ENCODE results near the gene METTL27.

DNA sequence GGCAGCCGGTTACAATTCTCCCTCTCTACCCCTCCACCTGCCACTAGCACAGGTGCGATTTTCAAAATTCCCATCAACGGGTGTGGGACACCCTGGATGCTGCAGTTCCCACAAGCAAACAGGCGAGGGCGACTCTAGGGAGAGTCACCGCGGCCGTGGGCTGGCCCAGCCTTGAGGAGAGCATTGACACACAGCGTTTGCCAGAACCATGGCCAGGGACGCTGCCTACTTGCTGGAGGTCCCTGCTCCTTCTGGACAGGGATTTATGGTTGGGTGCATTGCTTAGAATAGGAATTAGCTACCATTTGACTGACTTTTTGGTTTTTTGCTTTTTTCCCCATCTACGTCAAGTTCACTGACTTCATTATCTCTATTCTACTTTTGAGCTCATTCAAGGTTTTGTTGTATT, 30.6 kb downstream of the METTL27 start:
- TF ChIP-seq, protein P1, sequence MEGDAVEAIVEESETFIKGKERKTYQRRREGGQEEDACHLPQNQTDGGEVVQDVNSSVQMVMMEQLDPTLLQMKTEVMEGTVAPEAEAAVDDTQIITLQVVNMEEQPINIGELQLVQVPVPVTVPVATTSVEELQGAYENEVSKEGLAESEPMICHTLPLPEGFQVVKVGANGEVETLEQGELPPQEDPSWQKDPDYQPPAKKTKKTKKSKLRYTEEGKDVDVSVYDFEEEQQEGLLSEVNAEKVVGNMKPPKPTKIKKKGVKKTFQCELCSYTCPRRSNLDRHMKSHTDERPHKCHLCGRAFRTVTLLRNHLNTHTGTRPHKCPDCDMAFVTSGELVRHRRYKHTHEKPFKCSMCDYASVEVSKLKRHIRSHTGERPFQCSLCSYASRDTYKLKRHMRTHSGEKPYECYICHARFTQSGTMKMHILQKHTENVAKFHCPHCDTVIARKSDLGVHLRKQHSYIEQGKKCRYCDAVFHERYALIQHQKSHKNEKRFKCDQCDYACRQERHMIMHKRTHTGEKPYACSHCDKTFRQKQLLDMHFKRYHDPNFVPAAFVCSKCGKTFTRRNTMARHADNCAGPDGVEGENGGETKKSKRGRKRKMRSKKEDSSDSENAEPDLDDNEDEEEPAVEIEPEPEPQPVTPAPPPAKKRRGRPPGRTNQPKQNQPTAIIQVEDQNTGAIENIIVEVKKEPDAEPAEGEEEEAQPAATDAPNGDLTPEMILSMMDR (conservative IDR thresholded peaks at IDR 0.05 in 1 of 2, IDR thresholded peaks at IDR 0.05 in 1 of 2; ENCODE audit: extremely low read depth in 1 of 2, insufficient read depth in 1 of 2, low read depth in 1 of 2, low read length in 2 of 2): peak; percentile 87 to 93
- TF ChIP-seq EZH2 (IDR thresholded peaks at IDR 0.05; ENCODE audit: borderline replicate concordance, low read length): no peak
